Calu3 (cell line): Measurements from ENCODE around the gene MAML1. TPM values are rescaled to one million over a fixed set of nuclear protein-coding genes. Genes with fewer than 3 reads are reported as not detected.

Experiments
- BruUV-seq: library from RNA; stranded (reverse); fragments of 400-500 nt; replicated peaks from 2 replicates; lab custom pipeline; 2021; lab: Mats Ljungman, UMichigan
- CTCF ChIA-PET: fragments of 300-600 bp; sonication (Branson Sonifier 250); formaldehyde crosslinking; loops from one replicate; lab custom pipeline; 2022; ENCODE audit warnings: antibody characterized with exemption; lab: Charles Lee
- DNase-seq: peaks from one replicate; pipeline ENCODE4 v3.0.0; 2022
- H3K27ac Mint-ChIP-seq: one replicate; pipeline ENCODE4 v1.8.0; 2022; ENCODE audit warnings: mixed read lengths; ENCODE audit not compliant: unreplicated experiment
- H3K27me3 Mint-ChIP-seq: one replicate; pipeline ENCODE4 v1.8.0; 2022; ENCODE audit warnings: mixed read lengths; ENCODE audit not compliant: unreplicated experiment
- H3K36me3 Mint-ChIP-seq: one replicate; pipeline ENCODE4 v1.8.0; 2022; ENCODE audit warnings: mild to moderate bottlenecking, moderate library complexity, mixed read lengths; ENCODE audit not compliant: insufficient read depth, unreplicated experiment
- H3K4me1 Mint-ChIP-seq: one replicate; pipeline ENCODE4 v1.8.0; 2022; ENCODE audit warnings: mild to moderate bottlenecking, low read depth, mixed read lengths; ENCODE audit not compliant: unreplicated experiment
- H3K4me3 Mint-ChIP-seq: one replicate; pipeline ENCODE4 v1.8.0; 2022; ENCODE audit warnings: mild to moderate bottlenecking, low read depth, moderate library complexity, mixed read lengths; ENCODE audit not compliant: unreplicated experiment
- H3K9me3 Mint-ChIP-seq: one replicate; pipeline ENCODE4 v1.8.0; 2022; ENCODE audit warnings: low read depth, mixed read lengths; ENCODE audit not compliant: unreplicated experiment
- CTCF ChIP-seq: fragments of 200-600 bp; IDR thresholded peaks from one replicate; pipeline ENCODE4 v1.8.0; 2022; ENCODE audit warnings: antibody characterized with exemption; ENCODE audit not compliant: unreplicated experiment
- intact Hi-C: fragments of 100-400 bp; cut with micrococcal nuclease; formaldehyde crosslinking; loops from one replicate; pipeline ENCODE4 v1.10.0; 2022; ENCODE audit not compliant: unreplicated experiment
- total RNA-seq: library from RNA; stranded (reverse); gene quantifications from 2 replicates; pipeline ENCODE4 v1.2.3, GENCODE V29; 2022

Gene MAML1
- total RNA-seq, 1 experiment from 2014 or later: 38.5 TPM

- H3K27me3 Mint-ChIP-seq: no peaks in the 10 kb centered on the region
- no peak for DNase-seq
- H3K4me3 Mint-ChIP-seq: no peak overlapping the region
- H3K4me1 Mint-ChIP-seq: peaks cover 28% of the 10 kb centered on the region
- peak overlapping the region; percentile 0 for H3K27ac Mint-ChIP-seq
- BruUV-seq: no TSS peak
- no peaks in the 10 kb centered on the region for H3K9me3 Mint-ChIP-seq
- H3K36me3 Mint-ChIP-seq: peaks cover 91% of the 10 kb centered on the region
- intact Hi-C loops: no loop called here
- CTCF ChIA-PET: no interaction called here
- TF ChIP-seq CTCF: no peak
These were observed 8.5 kb upstream of the MAML1 start for GRCh38 chr5:179724163-179724562.

- Mint-ChIP-seq H3K36me3 (peaks cover 95% of the 10 kb centered on the region), H3K4me1 (peaks cover 45% of the 10 kb centered on the region)
These were observed 5.5 kb upstream of the MAML1 start for GRCh38 chr5:179727106-179727505.

GRCh38 chr5:179729303-179729702 lies 3.3 kb upstream of the MAML1 start:
- no peaks in the 10 kb centered on the region for H3K27me3 Mint-ChIP-seq
- H3K4me3 Mint-ChIP-seq: no peak overlapping the region
- peaks cover 95% of the 10 kb centered on the region for H3K36me3 Mint-ChIP-seq
- BruUV-seq: no TSS peak
- H3K4me1 Mint-ChIP-seq: peaks cover 42% of the 10 kb centered on the region
- CTCF ChIA-PET: interaction anchor here (0.5 to 0.7 kb wide), 2 partner anchors 25 to 51 kb away, joined by 3 to 4 read pairs; no protein-coding TSS in a partner anchor
- DNase-seq: no peak
- no peak overlapping the region for H3K27ac Mint-ChIP-seq
- TF ChIP-seq CTCF: no peak
- H3K9me3 Mint-ChIP-seq: no peaks in the 10 kb centered on the region
- intact Hi-C loops: no loop called here

More at GRCh38 chr5:179727106-179727505, 5.5 kb upstream of the MAML1 start:
- intact Hi-C loops: no loop called here
- H3K4me3 Mint-ChIP-seq: no peak overlapping the region
- BruUV-seq: no TSS peak
- H3K9me3 Mint-ChIP-seq: no peaks in the 10 kb centered on the region
- no peaks in the 10 kb centered on the region for H3K27me3 Mint-ChIP-seq
- CTCF ChIA-PET: interaction anchor here (0.6 kb wide), 1 partner anchor 238 kb away, joined by 4 read pairs; no protein-coding TSS in a partner anchor
- TF ChIP-seq CTCF: no peak
- DNase-seq: no peak
- H3K27ac Mint-ChIP-seq: no peak overlapping the region

- intact Hi-C loops: loop anchor here (5.0 kb wide), 1 partner anchor 32 kb away; the partner anchor contains the start of gene CANX
- DNase-seq: no peak
- Mint-ChIP-seq H3K4me3 (no peak overlapping the region), H3K9me3 (no peaks in the 10 kb centered on the region), H3K4me1 (peaks cover 46% of the 10 kb centered on the region), H3K36me3 (peaks cover 95% of the 10 kb centered on the region), H3K27ac (no peak overlapping the region), H3K27me3 (no peaks in the 10 kb centered on the region)
- TF ChIP-seq CTCF: no peak
- CTCF ChIA-PET: interaction anchor here (0.5 kb wide), 1 partner anchor 25 kb away, joined by 4 read pairs; no protein-coding TSS in a partner anchor
- BruUV-seq: no TSS peak
These were observed 2.9 kb upstream of the MAML1 start for GRCh38 chr5:179729727-179730126.
